HEK293 (cell line): ENCODE data around the gene TMEM72.

Experiments used
- SALL2 ChIP-seq: fragments of 450-650 bp; formaldehyde crosslinking; IDR thresholded peaks from 2 replicates; pipeline ENCODE4 v1.5.0; 2017; ENCODE audit warnings: missing biosample characterization, mild to moderate bottlenecking, missing genetic modification characterization, borderline replicate concordance
- TRIM28 ChIP-seq: IDR thresholded peaks from 2 replicates; pipeline ENCODE4 v1.6.1; 2011; ENCODE audit warnings: low read length, control low read depth, borderline replicate concordance
- ZBTB1 ChIP-seq: fragments of 450-650 bp; formaldehyde crosslinking; IDR thresholded peaks from 2 replicates; pipeline ENCODE4 v1.5.1; 2016; ENCODE audit warnings: missing biosample characterization, missing genetic modification characterization
- ZNF138 ChIP-seq: fragments of 450-650 bp; formaldehyde crosslinking; IDR thresholded peaks from 2 replicates; pipeline ENCODE4 v1.5.1; 2016; ENCODE audit warnings: missing biosample characterization, missing genetic modification characterization, borderline replicate concordance
- ZNF23 ChIP-seq: fragments of 450-650 bp; formaldehyde crosslinking; IDR thresholded peaks from 2 replicates; pipeline ENCODE4 v1.5.1; 2016; ENCODE audit warnings: missing biosample characterization, missing genetic modification characterization, borderline replicate concordance
- ZNF404 ChIP-seq: fragments of 450-650 bp; formaldehyde crosslinking; IDR thresholded peaks from 2 replicates; pipeline ENCODE4 v1.5.1; 2017; ENCODE audit warnings: missing biosample characterization, missing genetic modification characterization
- ZNF530 ChIP-seq: fragments of 450-650 bp; formaldehyde crosslinking; IDR thresholded peaks from 2 replicates; pipeline ENCODE4 v1.5.1; 2016; ENCODE audit warnings: low read depth, missing biosample characterization, missing genetic modification characterization
- TF ChIP-seq, protein P1 (sequence below): fragments of 450-650 bp; formaldehyde crosslinking; IDR thresholded peaks from 2 replicates; pipeline ENCODE4 v1.5.1; 2016; ENCODE audit warnings: missing biosample characterization, missing genetic modification characterization
- TF ChIP-seq, protein P2 (sequence below): fragments of 450-650 bp; formaldehyde crosslinking; IDR thresholded peaks from 2 replicates; pipeline ENCODE4 v1.5.1; 2017; ENCODE audit warnings: missing biosample characterization, mild to moderate bottlenecking, missing genetic modification characterization, moderate library complexity

GRCh38 chr10:44980309-44981171 is 69.4 kb downstream of the TMEM72 start:
- TF ChIP-seq, protein P1, sequence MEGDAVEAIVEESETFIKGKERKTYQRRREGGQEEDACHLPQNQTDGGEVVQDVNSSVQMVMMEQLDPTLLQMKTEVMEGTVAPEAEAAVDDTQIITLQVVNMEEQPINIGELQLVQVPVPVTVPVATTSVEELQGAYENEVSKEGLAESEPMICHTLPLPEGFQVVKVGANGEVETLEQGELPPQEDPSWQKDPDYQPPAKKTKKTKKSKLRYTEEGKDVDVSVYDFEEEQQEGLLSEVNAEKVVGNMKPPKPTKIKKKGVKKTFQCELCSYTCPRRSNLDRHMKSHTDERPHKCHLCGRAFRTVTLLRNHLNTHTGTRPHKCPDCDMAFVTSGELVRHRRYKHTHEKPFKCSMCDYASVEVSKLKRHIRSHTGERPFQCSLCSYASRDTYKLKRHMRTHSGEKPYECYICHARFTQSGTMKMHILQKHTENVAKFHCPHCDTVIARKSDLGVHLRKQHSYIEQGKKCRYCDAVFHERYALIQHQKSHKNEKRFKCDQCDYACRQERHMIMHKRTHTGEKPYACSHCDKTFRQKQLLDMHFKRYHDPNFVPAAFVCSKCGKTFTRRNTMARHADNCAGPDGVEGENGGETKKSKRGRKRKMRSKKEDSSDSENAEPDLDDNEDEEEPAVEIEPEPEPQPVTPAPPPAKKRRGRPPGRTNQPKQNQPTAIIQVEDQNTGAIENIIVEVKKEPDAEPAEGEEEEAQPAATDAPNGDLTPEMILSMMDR = no peak
- TF ChIP-seq TRIM28 (no peak), ZNF530 (tag by site-specific recombination) (no peak), ZBTB1 (tag by site-specific recombination) (no peak), ZNF404 (tag by site-specific recombination) (no peak), SALL2 (tag by site-specific recombination) (no peak), ZNF23 (tag by site-specific recombination) (no peak), ZNF138 (tag by site-specific recombination) (no peak)
- TF ChIP-seq, protein P2, sequence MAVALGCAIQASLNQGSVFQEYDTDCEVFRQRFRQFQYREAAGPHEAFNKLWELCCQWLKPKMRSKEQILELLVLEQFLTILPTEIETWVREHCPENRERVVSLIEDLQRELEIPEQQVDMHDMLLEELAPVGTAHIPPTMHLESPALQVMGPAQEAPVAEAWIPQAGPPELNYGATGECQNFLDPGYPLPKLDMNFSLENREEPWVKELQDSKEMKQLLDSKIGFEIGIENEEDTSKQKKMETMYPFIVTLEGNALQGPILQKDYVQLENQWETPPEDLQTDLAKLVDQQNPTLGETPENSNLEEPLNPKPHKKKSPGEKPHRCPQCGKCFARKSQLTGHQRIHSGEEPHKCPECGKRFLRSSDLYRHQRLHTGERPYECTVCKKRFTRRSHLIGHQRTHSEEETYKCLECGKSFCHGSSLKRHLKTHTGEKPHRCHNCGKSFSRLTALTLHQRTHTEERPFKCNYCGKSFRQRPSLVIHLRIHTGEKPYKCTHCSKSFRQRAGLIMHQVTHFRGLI = no peak
